A549 (cell line): Measurements from ENCODE around the gene WDCP. TPM values are rescaled to one million over a fixed set of nuclear protein-coding genes. Genes with fewer than 3 reads are reported as not detected.

ENCODE experiments used
- ATAC-seq, 2 experiments: fragments of 200-7000 bp in 1 of 2; fragments of >200 bp in 1 of 2; cut with Nextera tagmentation in 1 of 2; cut with Tn5 transposase in 1 of 2; 3 replicates each; pipeline versions ENCODE4 v1.8.0 to v1.9.1; 2018 to 2020; ENCODE audit warnings: mild to moderate bottlenecking in 1 of 2, moderate library complexity in 1 of 2
- CTCF ChIA-PET: fragments of 300-600 bp; sonication (Branson Sonifier 250); formaldehyde crosslinking; extraction: SDS; loops from one replicate; lab custom pipeline; 2021; ENCODE audit warnings: antibody characterized with exemption, inconsistent platforms; lab: Yijun Ruan, JAX
- POLR2A ChIA-PET: fragments of 350-600 bp; formaldehyde crosslinking; extraction: SDS; loops from one replicate; lab custom pipeline; 2021; ENCODE audit warnings: antibody characterized with exemption, inconsistent platforms; lab: Yijun Ruan, JAX
- DNase-seq, 2 experiments: peaks; one replicate each; pipeline versions ENCODE4 v3.0.0 to v3.0.0-alpha.2; 2011 to 2016; ENCODE audit warnings: low read depth in 1 of 2, low spot score in 1 of 2
- FAIRE-seq: peaks from 2 replicates; lab custom pipeline; 2011; peaks lifted over from hg19 to GRCh38; lab: Jason Lieb, UNC
- H3K27ac ChIP-seq, 2 experiments: fragments of >200 bp; sonication (Bioruptor Twin); formaldehyde crosslinking; 3 replicates each; pipeline ENCODE4 v1.5.1; 2016 to 2017
- H3K4me1 ChIP-seq: fragments of >200 bp; sonication (Bioruptor Twin); formaldehyde crosslinking; 3 replicates; pipeline ENCODE4 v1.6.1; 2016
- H3K4me2 ChIP-seq: fragments of >200 bp; sonication (Bioruptor Twin); formaldehyde crosslinking; 3 replicates; pipeline ENCODE4 v1.6.1; 2016
- H3K4me3 ChIP-seq: fragments of >200 bp; sonication (Bioruptor Twin); formaldehyde crosslinking; 3 replicates; pipeline ENCODE4 v1.5.1; 2016
- H3K9me3 ChIP-seq: fragments of >200 bp; sonication (Bioruptor Twin); formaldehyde crosslinking; 3 replicates; pipeline ENCODE4 v1.6.1; 2016
- BHLHE40 ChIP-seq: IDR thresholded peaks from 2 replicates; pipeline ENCODE4 v1.6.1; 2012; ENCODE audit warnings: low read depth, low read length, inconsistent platforms
- CBX8 ChIP-seq: fragments of 200-600 bp; sonication (generic); IDR thresholded peaks from 2 replicates; pipeline ENCODE4 v1.6.1; 2016
- CHD2 ChIP-seq: fragments of 150-350 bp; IDR thresholded peaks from 2 replicates; pipeline ENCODE4 v1.6.1; 2014; ENCODE audit warnings: low read length; ENCODE audit not compliant: partially characterized antibody
- CHD4 ChIP-seq: fragments of 200-600 bp; sonication (generic); IDR thresholded peaks from 2 replicates; pipeline ENCODE4 v1.6.1; 2016; ENCODE audit warnings: antibody characterized with exemption, mild to moderate bottlenecking, borderline replicate concordance
- ESRRA ChIP-seq: fragments of 150-350 bp; IDR thresholded peaks from 2 replicates; pipeline ENCODE4 v1.6.1; 2014; ENCODE audit warnings: mild to moderate bottlenecking, low read length, borderline replicate concordance
- FOSB ChIP-seq: fragments of 250-450 bp; sonication (Bioruptor Pico); IDR thresholded peaks from 2 replicates; pipeline ENCODE4 v1.5.0; 2020; ENCODE audit warnings: mild to moderate bottlenecking, moderate library complexity
- FOSL2 ChIP-seq, 2 experiments: fragments of 450-650 bp in 1 of 2; fragments of >200 bp in 1 of 2; sonication (Bioruptor Twin) in 1 of 2; formaldehyde crosslinking; IDR thresholded peaks; 2 replicates each; pipeline versions ENCODE4 v1.5.0 to v1.6.1; 2016 to 2020; ENCODE audit warnings: mild to moderate bottlenecking in 1 of 2, moderate library complexity in 1 of 2
- GATA3 ChIP-seq: IDR thresholded peaks from 2 replicates; pipeline ENCODE4 v1.6.1; 2012; ENCODE audit warnings: borderline replicate concordance
- HOXA7 ChIP-seq: fragments of 250-450 bp; sonication (Bioruptor Pico); IDR thresholded peaks from 2 replicates; pipeline ENCODE4 v1.5.0; 2020; ENCODE audit warnings: mild to moderate bottlenecking, moderate library complexity
- HOXB13 ChIP-seq: fragments of 250-450 bp; sonication (Bioruptor Pico); IDR thresholded peaks from 2 replicates; pipeline ENCODE4 v1.5.0; 2020; ENCODE audit warnings: low read depth, mild to moderate bottlenecking, moderate library complexity
- JUNB ChIP-seq: fragments of >200 bp; sonication (Bioruptor Twin); formaldehyde crosslinking; IDR thresholded peaks from 2 replicates; pipeline ENCODE4 v1.6.1; 2016
- KDM5A ChIP-seq: fragments of 200-600 bp; sonication (generic); IDR thresholded peaks from 2 replicates; pipeline ENCODE4 v1.6.1; 2016; ENCODE audit warnings: antibody characterized with exemption, mild to moderate bottlenecking
- MAFK ChIP-seq: fragments of 450-650 bp; IDR thresholded peaks from 2 replicates; pipeline ENCODE4 v1.6.1; 2014; ENCODE audit not compliant: partially characterized antibody
- PBX3 ChIP-seq: IDR thresholded peaks from 2 replicates; pipeline ENCODE4 v1.6.1; 2012
- PHF8 ChIP-seq: fragments of 200-600 bp; sonication (generic); IDR thresholded peaks from 2 replicates; pipeline ENCODE4 v1.6.1; 2016; ENCODE audit warnings: low read depth, mild to moderate bottlenecking, antibody characterized with exemption, moderate library complexity, borderline replicate concordance
- RAD21 ChIP-seq, 2 experiments: fragments of >200 bp in 1 of 2; sonication (Bioruptor Twin) in 1 of 2; formaldehyde crosslinking in 1 of 2; IDR thresholded peaks in 1 of 2; conservative IDR thresholded peaks in 1 of 2; 2 replicates in 1 of 2; 3 replicates in 1 of 2; pipeline ENCODE4 v1.6.1; 2012 to 2018; ENCODE audit warnings: inconsistent platforms in 1 of 2
- RFX5 ChIP-seq: fragments of 450-650 bp; IDR thresholded peaks from 2 replicates; pipeline ENCODE4 v1.7.1; 2014; ENCODE audit warnings: antibody characterized with exemption, mild to moderate bottlenecking, moderate library complexity
- SREBF2 ChIP-seq: fragments of 450-650 bp; IDR thresholded peaks from 2 replicates; pipeline ENCODE4 v1.6.1; 2014; ENCODE audit warnings: mild to moderate bottlenecking, moderate library complexity
- TFCP2L1 ChIP-seq: fragments of 250-450 bp; sonication (Bioruptor Pico); IDR thresholded peaks from 2 replicates; pipeline ENCODE4 v1.5.0; 2021; ENCODE audit warnings: mild to moderate bottlenecking
- ZSCAN20 ChIP-seq: fragments of 250-450 bp; sonication (Bioruptor Pico); IDR thresholded peaks from 2 replicates; pipeline ENCODE4 v1.8.0; 2022; ENCODE audit warnings: mild to moderate bottlenecking, moderate library complexity
- WGBS: methylation state at CpG from one replicate; pipeline ENCODE4 v1.1.6; 2017; ENCODE audit errors: missing lambda C conversion rate; 5-methylcytosine and 5-hydroxymethylcytosine counted together
- polyA plus RNA-seq, 4 experiments: library from polyadenylated mRNA; depleted of rRNA in 3 of 4; stranded (reverse); fragments of >200 nt; fragmentation: RNase III in 1 of 4; extraction: RNeasy Plus Mini Kit Qiagen cat#74134 plus additional on column Dnase treatment in 1 of 4; gene quantifications; 2 replicates in 3 of 4; 3 replicates in 1 of 4; pipeline ENCODE4 v1.2.3, GENCODE V29; 2011 to 2017
- TF ChIP-seq, protein P1 (sequence below): fragments of 250-450 bp; sonication (Bioruptor Pico); IDR thresholded peaks from 2 replicates; pipeline ENCODE4 v1.5.0; 2021; ENCODE audit warnings: mild to moderate bottlenecking, moderate library complexity, borderline replicate concordance
- TF ChIP-seq, protein P2 (sequence below): fragments of 450-650 bp; IDR thresholded peaks from 2 replicates; pipeline ENCODE4 v1.6.1; 2014; ENCODE audit warnings: antibody characterized with exemption

Gene WDCP
- polyA plus RNA-seq, 2 of the 4 experiments (the other 2 are of a cell fraction) = 12.7 to 20.8 TPM

- TF ChIP-seq MAFK (no peak), PHF8 (no peak), CBX8 (no peak), FOSL2 (IDR thresholded peaks at IDR 0.05) (no peak), FOSL2 (CRISPR knock-in tag; IDR thresholded peaks at IDR 0.05) (no peak)
- TF ChIP-seq, all 56 proteins: peak for 3
These were observed 2.4 kb upstream of the WDCP start, which contains the start of gene FKBP1B (continued) for GRCh38 chr2:24049485-24050021.

DNA sequence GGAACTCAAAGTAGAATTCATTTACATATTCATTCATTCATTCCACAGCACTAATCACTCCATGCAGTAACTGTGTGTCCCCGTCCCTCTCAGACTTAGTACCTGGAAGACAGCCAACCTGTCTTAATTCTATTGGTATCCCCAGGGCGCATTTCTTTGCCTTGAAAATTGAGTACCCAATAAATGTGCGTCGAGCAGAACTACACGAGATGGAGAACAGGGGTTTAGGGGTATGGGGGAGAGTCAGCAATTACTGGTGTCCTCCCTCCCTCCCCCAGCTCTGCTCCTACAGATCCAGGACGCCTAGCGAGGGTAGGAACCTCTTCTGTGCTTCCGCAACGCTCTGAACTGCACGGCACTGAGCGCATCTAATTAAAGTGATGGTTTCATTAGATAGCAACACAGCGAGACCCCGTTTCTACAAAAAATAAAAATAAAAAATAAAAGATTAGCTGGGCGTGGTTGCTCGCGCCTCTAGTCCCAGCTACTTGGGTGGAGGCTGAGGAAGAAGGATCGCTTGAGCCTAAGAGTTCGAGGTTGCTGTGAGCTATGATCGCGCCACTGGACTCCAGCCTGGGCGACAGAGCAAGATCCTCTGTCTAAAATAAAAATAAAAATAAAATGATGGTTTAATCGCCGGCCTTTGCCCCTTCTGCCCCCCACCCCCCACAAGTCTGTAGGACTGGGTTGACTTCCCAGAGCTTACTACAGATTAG lies 1.7 kb upstream of the WDCP start:
- Histone ChIP-seq H3K4me2 (peak overlapping the region; percentile 89), H3K4me3 (peak overlapping the region; percentile 76), H3K27ac (peak overlapping the region; percentile 78 to 86), H3K4me1 (peaks cover 24% of the 10 kb centered on the region), H3K9me3 (no peaks in the 10 kb centered on the region)
- ChIA-PET POLR2A (interaction anchor here (1.0 to 2.8 kb wide), 3 partner anchors 27 to 122 kb away, joined by 5 to 8 read pairs (median 7); partner anchors contain the start of genes ATAD2B, SF3B6 and TP53I3), CTCF (interaction anchor here (0.6 to 5.2 kb wide), 7 partner anchors 11 to 278 kb away, joined by 3 to 30 read pairs (median 4); partner anchors contain the start of gene ATAD2B)
- TF ChIP-seq, protein P1, sequence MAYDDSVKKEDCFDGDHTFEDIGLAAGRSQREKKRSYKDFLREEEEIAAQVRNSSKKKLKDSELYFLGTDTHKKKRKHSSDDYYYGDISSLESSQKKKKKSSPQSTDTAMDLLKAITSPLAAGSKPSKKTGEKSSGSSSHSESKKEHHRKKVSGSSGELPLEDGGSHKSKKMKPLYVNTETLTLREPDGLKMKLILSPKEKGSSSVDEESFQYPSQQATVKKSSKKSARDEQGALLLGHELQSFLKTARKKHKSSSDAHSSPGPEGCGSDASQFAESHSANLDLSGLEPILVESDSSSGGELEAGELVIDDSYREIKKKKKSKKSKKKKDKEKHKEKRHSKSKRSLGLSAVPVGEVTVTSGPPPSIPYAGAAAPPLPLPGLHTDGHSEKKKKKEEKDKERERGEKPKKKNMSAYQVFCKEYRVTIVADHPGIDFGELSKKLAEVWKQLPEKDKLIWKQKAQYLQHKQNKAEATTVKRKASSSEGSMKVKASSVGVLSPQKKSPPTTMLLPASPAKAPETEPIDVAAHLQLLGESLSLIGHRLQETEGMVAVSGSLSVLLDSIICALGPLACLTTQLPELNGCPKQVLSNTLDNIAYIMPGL (CRISPR knock-in tag) = no peak
- no peak for TF ChIP-seq GATA3
- TF ChIP-seq HOXB13 (CRISPR knock-in tag) = no peak
- no peak for TF ChIP-seq SREBF2
- TF ChIP-seq TFCP2L1 (CRISPR knock-in tag) = no peak
- TF ChIP-seq PBX3 = no peak
- TF ChIP-seq CHD2 = no peak
- TF ChIP-seq HOXA7 = no peak
- TF ChIP-seq, protein P2, sequence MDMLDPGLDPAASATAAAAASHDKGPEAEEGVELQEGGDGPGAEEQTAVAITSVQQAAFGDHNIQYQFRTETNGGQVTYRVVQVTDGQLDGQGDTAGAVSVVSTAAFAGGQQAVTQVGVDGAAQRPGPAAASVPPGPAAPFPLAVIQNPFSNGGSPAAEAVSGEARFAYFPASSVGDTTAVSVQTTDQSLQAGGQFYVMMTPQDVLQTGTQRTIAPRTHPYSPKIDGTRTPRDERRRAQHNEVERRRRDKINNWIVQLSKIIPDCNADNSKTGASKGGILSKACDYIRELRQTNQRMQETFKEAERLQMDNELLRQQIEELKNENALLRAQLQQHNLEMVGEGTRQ = no peak
- TF ChIP-seq RAD21 (conservative IDR thresholded peaks at IDR 0.05 in 1 of 2, IDR thresholded peaks at IDR 0.05 in 1 of 2) = no peak
- TF ChIP-seq KDM5A = no peak
- TF ChIP-seq CHD4 = no peak
- no peak for TF ChIP-seq FOSL2 (IDR thresholded peaks at IDR 0.05)
- TF ChIP-seq FOSL2 (CRISPR knock-in tag; IDR thresholded peaks at IDR 0.05) = no peak
- TF ChIP-seq JUNB = no peak
- no peak for TF ChIP-seq RFX5
- no peak for TF ChIP-seq FOSB
- no peak for TF ChIP-seq ZSCAN20 (CRISPR knock-in tag)
- no peak for TF ChIP-seq ESRRA
- no peak for TF ChIP-seq BHLHE40
- no peak for DNase-seq
- ATAC-seq = no peak
- FAIRE-seq = no peak
- WGBS = 24% methylated on average over 23 of the region's 23 CpGs
